K562 treated with DMSO at 1 percent for 24 hours (cell line): ENCODE results near the gene TSHZ1. TPM values are rescaled to one million over a fixed set of nuclear protein-coding genes. Genes with fewer than 3 reads are reported as not detected.

Experiments
- total RNA-seq: library from RNA; unstranded; fragments of 300-600 nt; gene quantifications from 2 replicates; pipeline ENCODE4 v1.2.3, GENCODE V29; 2022; ENCODE audit warnings: low read depth; ENCODE audit not compliant: insufficient read depth

TSHZ1 gene
- total RNA-seq, result 7.6 TPM in 2 replicates

DNA sequence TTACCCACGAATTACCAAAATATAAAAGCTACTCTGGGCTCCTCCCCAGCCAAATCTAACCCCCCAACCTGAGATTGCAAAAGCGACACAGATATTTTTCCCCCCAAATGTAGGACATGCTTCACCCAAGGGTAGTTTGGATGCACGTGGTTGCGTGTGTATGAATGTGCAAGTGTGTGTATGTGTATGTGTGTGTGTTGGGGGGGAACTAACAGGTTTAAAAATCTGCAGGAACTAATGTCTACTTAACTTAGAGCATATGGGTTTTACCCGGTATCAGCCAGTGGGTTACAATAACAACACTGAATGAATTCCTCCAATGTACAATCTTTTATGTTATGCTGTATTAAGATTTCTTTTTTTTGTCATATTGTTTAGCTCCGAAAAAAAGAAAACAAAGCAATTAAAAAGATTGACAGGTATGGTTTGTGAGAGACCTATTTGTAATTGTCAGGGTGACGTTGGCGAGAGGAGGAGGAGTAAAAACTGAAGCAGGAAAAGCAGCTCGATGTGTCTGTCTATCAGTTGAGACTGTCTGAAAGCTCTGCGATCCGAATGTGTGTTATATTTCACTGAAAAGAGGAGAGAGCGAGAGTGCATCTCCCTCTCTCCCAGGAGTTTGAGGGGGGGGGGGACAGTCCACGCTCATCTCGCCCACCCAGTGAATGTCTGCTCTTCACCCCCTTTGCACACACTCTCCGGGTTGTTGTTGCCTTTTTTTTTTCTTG lies at the start of gene TSHZ1:
TSS of gene TSHZ1 (plus strand) at position 524 of the 728 bp plus-strand sequence. CDS start 1,080 bp downstream, outside the sequence.

DNA sequence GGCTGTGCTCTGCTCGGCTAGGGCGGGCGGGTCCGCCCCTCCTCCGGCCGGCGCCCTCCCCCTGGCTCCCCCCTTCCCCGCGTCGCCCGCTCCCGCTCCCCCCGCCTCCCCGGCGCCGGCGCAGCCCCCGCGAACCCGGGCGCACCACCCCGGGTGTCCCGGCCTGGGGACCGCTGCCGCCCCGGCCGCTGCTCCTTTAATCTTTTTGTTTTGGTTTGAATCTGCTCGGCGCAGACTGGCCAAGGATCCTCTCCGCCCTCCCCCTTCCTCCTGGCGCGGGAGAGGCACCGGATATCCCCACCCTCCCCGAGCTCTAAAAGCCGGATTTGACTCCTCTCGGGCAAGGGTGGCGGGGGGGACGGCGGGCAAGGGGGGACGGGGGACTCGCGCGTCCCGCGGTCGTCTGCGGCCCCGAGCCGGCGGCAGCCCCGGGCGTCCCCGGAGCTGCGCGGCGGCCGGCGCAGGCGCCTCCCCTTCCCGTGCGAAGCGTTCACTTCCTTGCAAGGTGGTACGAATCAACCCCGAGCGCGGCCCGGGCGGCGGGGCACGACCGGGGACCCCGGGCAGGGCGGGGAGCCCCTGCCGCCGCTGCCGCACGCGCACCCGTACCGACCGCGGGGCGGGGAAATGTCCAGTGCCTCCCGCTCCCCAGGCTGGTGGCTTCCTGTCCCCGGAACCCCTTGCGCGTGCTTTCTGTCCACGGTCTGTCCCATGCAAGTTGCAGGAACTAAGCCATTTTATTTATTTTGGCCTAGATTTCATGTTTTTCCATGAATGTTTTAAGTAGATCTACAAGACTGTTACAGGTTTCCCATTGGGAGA lies 1.3 kb upstream of the TSHZ1 start, which contains the start of gene PTGR3:
TSS of gene PTGR3 (minus strand) at position 11 of the 822 bp plus-strand sequence. CDS start 81 bp downstream, outside the sequence.

Other genes starting within 250 kb of the TSHZ1 start
- gene PTGR3, start 1.7 kb upstream of the TSHZ1 start, total RNA-seq, result 13.6 and 14.0 TPM in 2 replicates
- not detected in 2 replicates for gene SMIM21, start 216.9 kb downstream of the TSHZ1 start, total RNA-seq